ENCODE measurements around the gene MYOCD.

MYOCD gene

GRCh38 chr17:12680993-12681392, 15.3 kb downstream of the MYOCD start:
- Histone ChIP-seq H3K36me3 (ENCODE audit: insufficient read depth, insufficient read length, low read length) (no peaks in the 10 kb centered on the region), H3K27me3 (ENCODE audit: insufficient read depth, insufficient read length) (no peaks in the 10 kb centered on the region), H3K9me3 (ENCODE audit: insufficient read depth, low read length) (no peaks in the 10 kb centered on the region), H3K4me3 (ENCODE audit: insufficient read length, low read depth) (no peak overlapping the region), H3K4me1 (ENCODE audit: insufficient read depth, insufficient read length) (no peaks in the 10 kb centered on the region), H3K9ac (ENCODE audit: insufficient read length, low read depth) (no peak overlapping the region)
- DNase-seq (ENCODE audit: low read depth, low spot score) = no peak
- TF ChIP-seq SUZ12 (IDR thresholded peaks at IDR 0.05; ENCODE audit: extremely low read depth, insufficient read depth, insufficient read length) (no peak), YY1 (IDR thresholded peaks at IDR 0.05; ENCODE audit: insufficient read depth, insufficient read length) (no peak)

DNA sequence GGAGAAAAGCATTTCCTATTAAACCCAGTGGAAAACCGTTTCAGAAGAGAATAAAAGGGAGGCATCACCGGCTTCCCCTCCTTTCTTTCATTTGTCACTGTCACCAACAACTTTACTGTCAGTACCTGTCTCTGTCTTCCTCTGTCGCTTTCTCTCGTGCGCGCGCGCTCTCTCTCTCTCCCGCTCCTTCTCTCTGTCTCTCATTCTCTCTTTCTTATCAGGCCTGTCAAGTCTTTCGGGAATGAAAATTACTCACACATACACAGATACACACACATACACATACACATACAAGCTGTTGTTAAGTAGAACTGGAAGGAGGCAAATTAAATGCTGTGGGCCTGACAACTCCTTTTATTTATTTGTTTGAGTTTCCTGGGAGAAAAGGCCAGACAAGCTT, 17.6 kb downstream of the MYOCD start:
- Histone ChIP-seq H3K9me3 (ENCODE audit: insufficient read depth, low read length) (no peaks in the 10 kb centered on the region), H3K27me3 (ENCODE audit: insufficient read depth, insufficient read length) (no peaks in the 10 kb centered on the region), H3K36me3 (ENCODE audit: insufficient read depth, insufficient read length, low read length) (no peaks in the 10 kb centered on the region), H3K4me3 (ENCODE audit: insufficient read length, low read depth) (no peak overlapping the region), H3K9ac (ENCODE audit: insufficient read length, low read depth) (no peak overlapping the region), H3K4me1 (ENCODE audit: insufficient read depth, insufficient read length) (no peaks in the 10 kb centered on the region)
- TF ChIP-seq YY1 (IDR thresholded peaks at IDR 0.05; ENCODE audit: insufficient read depth, insufficient read length) (no peak), ZNF274 (IDR thresholded peaks at IDR 0.05; ENCODE audit: low read depth, low read length) (no peak), SUZ12 (IDR thresholded peaks at IDR 0.05; ENCODE audit: extremely low read depth, insufficient read depth, insufficient read length) (no peak)
- no peak for DNase-seq (ENCODE audit: low read depth, low spot score)

- no peak for TF ChIP-seq SUZ12 (IDR thresholded peaks at IDR 0.05; ENCODE audit: extremely low read depth, insufficient read depth, insufficient read length)
- H3K36me3 ChIP-seq (ENCODE audit: insufficient read depth, insufficient read length, low read length) = no peaks in the 10 kb centered on the region
- no peak for DNase-seq (ENCODE audit: low read depth, low spot score)
- no peaks in the 10 kb centered on the region for H3K4me1 ChIP-seq (ENCODE audit: insufficient read depth, insufficient read length)
- H3K9me3 ChIP-seq (ENCODE audit: insufficient read depth, low read length) = no peaks in the 10 kb centered on the region
- H3K9ac ChIP-seq (ENCODE audit: insufficient read length, low read depth) = no peak overlapping the region
- no peaks in the 10 kb centered on the region for H3K27me3 ChIP-seq (ENCODE audit: insufficient read depth, insufficient read length)
- no peak overlapping the region for H3K4me3 ChIP-seq (ENCODE audit: insufficient read length, low read depth)
Observed at GRCh38 chr17:12686486-12686885, 20.8 kb downstream of the MYOCD start.

DNA sequence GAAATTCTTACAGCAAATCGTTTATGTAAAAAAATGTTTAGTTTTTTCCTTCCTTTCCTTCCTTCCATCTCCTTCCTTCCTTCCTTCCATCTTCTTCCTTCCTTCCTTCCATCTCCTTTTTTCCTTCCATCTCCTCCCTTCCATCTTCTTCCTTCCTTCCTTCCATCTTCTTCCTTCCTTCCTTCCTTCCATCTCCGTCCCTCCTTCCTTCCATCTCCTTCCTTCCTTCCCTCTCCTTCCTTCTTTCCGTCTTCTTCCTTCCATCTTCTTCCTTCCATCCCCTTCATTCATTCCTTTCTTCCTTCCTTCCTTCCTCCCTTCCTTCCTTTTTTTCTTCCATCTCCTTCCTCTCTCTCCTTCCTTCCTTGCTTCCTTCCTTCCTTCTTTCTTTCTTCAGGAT, 22.7 kb downstream of the MYOCD start:
- TF ChIP-seq YY1 (IDR thresholded peaks at IDR 0.05; ENCODE audit: insufficient read depth, insufficient read length) (no peak), SUZ12 (IDR thresholded peaks at IDR 0.05; ENCODE audit: extremely low read depth, insufficient read depth, insufficient read length) (no peak), ZNF274 (IDR thresholded peaks at IDR 0.05; ENCODE audit: low read depth, low read length) (no peak)
- DNase-seq (ENCODE audit: low read depth, low spot score) = no peak
- H3K36me3 ChIP-seq (ENCODE audit: insufficient read depth, insufficient read length, low read length) = no peaks in the 10 kb centered on the region
- H3K4me1 ChIP-seq (ENCODE audit: insufficient read depth, insufficient read length) = no peaks in the 10 kb centered on the region
- no peaks in the 10 kb centered on the region for H3K27me3 ChIP-seq (ENCODE audit: insufficient read depth, insufficient read length)
- no peak overlapping the region for H3K9ac ChIP-seq (ENCODE audit: insufficient read length, low read depth)
- no peaks in the 10 kb centered on the region for H3K9me3 ChIP-seq (ENCODE audit: insufficient read depth, low read length)
- no peak overlapping the region for H3K4me3 ChIP-seq (ENCODE audit: insufficient read length, low read depth)

GRCh38 chr17:12691173-12691572, 25.5 kb downstream of the MYOCD start:
- TF ChIP-seq SUZ12 (IDR thresholded peaks at IDR 0.05; ENCODE audit: extremely low read depth, insufficient read depth, insufficient read length) = no peak
- no peak for TF ChIP-seq ZNF274 (IDR thresholded peaks at IDR 0.05; ENCODE audit: low read depth, low read length)
- no peak for TF ChIP-seq YY1 (IDR thresholded peaks at IDR 0.05; ENCODE audit: insufficient read depth, insufficient read length)
- Histone ChIP-seq H3K9me3 (ENCODE audit: insufficient read depth, low read length) (no peaks in the 10 kb centered on the region), H3K9ac (ENCODE audit: insufficient read length, low read depth) (no peak overlapping the region), H3K27me3 (ENCODE audit: insufficient read depth, insufficient read length) (no peaks in the 10 kb centered on the region), H3K36me3 (ENCODE audit: insufficient read depth, insufficient read length, low read length) (no peaks in the 10 kb centered on the region), H3K4me1 (ENCODE audit: insufficient read depth, insufficient read length) (no peaks in the 10 kb centered on the region), H3K4me3 (ENCODE audit: insufficient read length, low read depth) (no peak overlapping the region)
- DNase-seq (ENCODE audit: low read depth, low spot score) = no peak

GRCh38 chr17:12693640-12694039, 27.9 kb downstream of the MYOCD start:
- no peak for DNase-seq (ENCODE audit: low read depth, low spot score)
- TF ChIP-seq SUZ12 (IDR thresholded peaks at IDR 0.05; ENCODE audit: extremely low read depth, insufficient read depth, insufficient read length) (no peak), YY1 (IDR thresholded peaks at IDR 0.05; ENCODE audit: insufficient read depth, insufficient read length) (no peak)
- Histone ChIP-seq H3K4me1 (ENCODE audit: insufficient read depth, insufficient read length) (no peaks in the 10 kb centered on the region), H3K9me3 (ENCODE audit: insufficient read depth, low read length) (no peaks in the 10 kb centered on the region), H3K27me3 (ENCODE audit: insufficient read depth, insufficient read length) (no peaks in the 10 kb centered on the region), H3K9ac (ENCODE audit: insufficient read length, low read depth) (no peak overlapping the region), H3K4me3 (ENCODE audit: insufficient read length, low read depth) (no peak overlapping the region), H3K36me3 (ENCODE audit: insufficient read depth, insufficient read length, low read length) (no peaks in the 10 kb centered on the region)

GRCh38 chr17:12706070-12706469, 40.4 kb downstream of the MYOCD start:
- DNase-seq (ENCODE audit: low read depth, low spot score) = no peak
- Histone ChIP-seq H3K9me3 (ENCODE audit: insufficient read depth, low read length) (no peaks in the 10 kb centered on the region), H3K27me3 (ENCODE audit: insufficient read depth, insufficient read length) (no peaks in the 10 kb centered on the region), H3K4me1 (ENCODE audit: insufficient read depth, insufficient read length) (no peaks in the 10 kb centered on the region), H3K4me3 (ENCODE audit: insufficient read length, low read depth) (no peak overlapping the region), H3K9ac (ENCODE audit: insufficient read length, low read depth) (no peak overlapping the region), H3K36me3 (ENCODE audit: insufficient read depth, insufficient read length, low read length) (no peaks in the 10 kb centered on the region)
- TF ChIP-seq ZNF274 (IDR thresholded peaks at IDR 0.05; ENCODE audit: low read depth, low read length) (no peak), YY1 (IDR thresholded peaks at IDR 0.05; ENCODE audit: insufficient read depth, insufficient read length) (no peak), SUZ12 (IDR thresholded peaks at IDR 0.05; ENCODE audit: extremely low read depth, insufficient read depth, insufficient read length) (no peak)

GRCh38 chr17:12709063-12709462, 43.4 kb downstream of the MYOCD start:
- TF ChIP-seq YY1 (IDR thresholded peaks at IDR 0.05; ENCODE audit: insufficient read depth, insufficient read length) = no peak
- TF ChIP-seq ZNF274 (IDR thresholded peaks at IDR 0.05; ENCODE audit: low read depth, low read length) = no peak
- TF ChIP-seq SUZ12 (IDR thresholded peaks at IDR 0.05; ENCODE audit: extremely low read depth, insufficient read depth, insufficient read length) = no peak
- Histone ChIP-seq H3K36me3 (ENCODE audit: insufficient read depth, insufficient read length, low read length) (peaks cover 3% of the 10 kb centered on the region), H3K4me3 (ENCODE audit: insufficient read length, low read depth) (no peak overlapping the region), H3K27me3 (ENCODE audit: insufficient read depth, insufficient read length) (no peaks in the 10 kb centered on the region), H3K9me3 (ENCODE audit: insufficient read depth, low read length) (no peaks in the 10 kb centered on the region), H3K9ac (ENCODE audit: insufficient read length, low read depth) (no peak overlapping the region), H3K4me1 (ENCODE audit: insufficient read depth, insufficient read length) (no peaks in the 10 kb centered on the region)
- no peak for DNase-seq (ENCODE audit: low read depth, low spot score)
